Neural cell (in vitro differentiated cells): ENCODE measurements around the gene ENG. TPM values are rescaled to one million over a fixed set of nuclear protein-coding genes. Genes with fewer than 3 reads are reported as not detected.

Experiments
- H2AFZ ChIP-seq: fragments of 200-600, 300-800 bp; sonication (generic), shearing (Covaris generic); 2 replicates; pipeline ENCODE4 v1.6.0; 2014; ENCODE audit warnings: low read depth, mild to moderate bottlenecking, antibody characterized with exemption, low read length, moderate library complexity
- H3F3A ChIP-seq: fragments of 200-600 bp; shearing (Covaris generic); 2 replicates; pipeline ENCODE4 v1.6.1; 2016; ENCODE audit warnings: mild to moderate bottlenecking, moderate library complexity, mixed read lengths, antibody characterized with exemption, low read length; ENCODE audit not compliant: insufficient read depth, poor library complexity, severe bottlenecking
- H3K27ac ChIP-seq: fragments of 200-600, 300-800 bp; sonication (generic), shearing (Covaris generic); 2 replicates; pipeline ENCODE4 v1.5.1; 2014; ENCODE audit warnings: mild to moderate bottlenecking, low read length, moderate library complexity
- H3K27me3 ChIP-seq: fragments of 300-800, 200-600 bp; sonication (generic), shearing (Covaris generic); 2 replicates; pipeline ENCODE4 v1.6.0; 2014; ENCODE audit warnings: mild to moderate bottlenecking, low read depth, low read length, moderate library complexity; ENCODE audit not compliant: insufficient read depth
- H3K36me3 ChIP-seq: fragments of 300-800, 200-600 bp; sonication (generic), shearing (Covaris generic); 2 replicates; pipeline ENCODE4 v1.5.1; 2014; ENCODE audit warnings: mild to moderate bottlenecking, antibody characterized with exemption, low read length, moderate library complexity; ENCODE audit not compliant: insufficient read depth
- H3K4me2 ChIP-seq: fragments of 300-800, 200-600 bp; sonication (generic), shearing (Covaris generic); 2 replicates; pipeline ENCODE4 v1.6.0; 2014; ENCODE audit warnings: mild to moderate bottlenecking, low read length
- H3K4me3 ChIP-seq: fragments of 300-800, 200-600 bp; sonication (generic), shearing (Covaris generic); 2 replicates; pipeline ENCODE4 v1.5.1; 2014; ENCODE audit warnings: mild to moderate bottlenecking, low read length, moderate library complexity
- H3K79me2 ChIP-seq: fragments of 200-600 bp; shearing (Covaris generic); replicated peaks from 2 replicates; pipeline ENCODE4 v1.6.0; 2014; ENCODE audit warnings: mild to moderate bottlenecking, low read length, moderate library complexity; ENCODE audit not compliant: insufficient read depth
- H3K9ac ChIP-seq: fragments of 300-800, 200-600 bp; sonication (generic), shearing (Covaris generic); 2 replicates; pipeline ENCODE4 v1.6.1; 2016; ENCODE audit warnings: mild to moderate bottlenecking, low read length, mixed read lengths
- H3K9me2 ChIP-seq: fragments of 200-600 bp; shearing (Covaris generic); 2 replicates; pipeline ENCODE4 v1.6.1; 2016; ENCODE audit warnings: mild to moderate bottlenecking, low read length, mixed read lengths; ENCODE audit not compliant: insufficient read depth
- H3K9me3 ChIP-seq: fragments of 200-600, 300-800 bp; sonication (generic), shearing (Covaris generic); 2 replicates; pipeline ENCODE4 v1.6.1; 2016; ENCODE audit warnings: mild to moderate bottlenecking, mixed run types, low read length, moderate library complexity, mixed read lengths
- H4K20me1 ChIP-seq: fragments of 200-600 bp; shearing (Covaris generic); 2 replicates; pipeline ENCODE4 v1.6.1; 2016; ENCODE audit warnings: mild to moderate bottlenecking, mixed run types; ENCODE audit not compliant: insufficient read depth
- CTCF ChIP-seq: fragments of 450-650 bp; IDR thresholded peaks from 2 replicates; pipeline ENCODE4 v1.5.1; 2014; ENCODE audit warnings: antibody characterized with exemption, mild to moderate bottlenecking, moderate library complexity; ENCODE audit not compliant: poor library complexity, severe bottlenecking
- EP300 ChIP-seq: fragments of 450-650 bp; conservative IDR thresholded peaks from 2 replicates; pipeline ENCODE4 v1.6.1; 2014; ENCODE audit warnings: antibody characterized with exemption, mild to moderate bottlenecking, moderate library complexity; ENCODE audit not compliant: poor library complexity, severe bottlenecking
- EZH2 ChIP-seq: fragments of 200-600, 300-800 bp; shearing (Covaris generic), sonication (generic); IDR thresholded peaks from 2 replicates; pipeline ENCODE4 v1.6.1; 2014; ENCODE audit warnings: antibody characterized with exemption, low read length, borderline replicate concordance, mild to moderate bottlenecking; ENCODE audit not compliant: insufficient read depth, poor library complexity, severe bottlenecking
- MXI1 ChIP-seq: fragments of 450-650 bp; conservative IDR thresholded peaks from 2 replicates; pipeline ENCODE4 v1.6.1; 2014; ENCODE audit warnings: antibody characterized with exemption, mild to moderate bottlenecking; ENCODE audit not compliant: poor library complexity, severe bottlenecking
- POLR2AphosphoS5 ChIP-seq: IDR thresholded peaks from 2 replicates; pipeline ENCODE4 v1.6.1; 2012
- RAD21 ChIP-seq: fragments of 450-650 bp; conservative IDR thresholded peaks from 2 replicates; pipeline ENCODE4 v1.6.1; 2014; ENCODE audit warnings: antibody characterized with exemption, mild to moderate bottlenecking, moderate library complexity
- REST ChIP-seq: IDR thresholded peaks from 2 replicates; pipeline ENCODE4 v1.6.1; 2012; ENCODE audit warnings: borderline replicate concordance
- SMC3 ChIP-seq: fragments of 450-650 bp; conservative IDR thresholded peaks from 2 replicates; pipeline ENCODE4 v1.6.1; 2014; ENCODE audit warnings: antibody characterized with exemption, mild to moderate bottlenecking, moderate library complexity; ENCODE audit not compliant: poor library complexity
- TAF1 ChIP-seq: IDR thresholded peaks from 2 replicates; pipeline ENCODE4 v1.6.1; 2012; ENCODE audit warnings: low read depth
- polyA plus RNA-seq: library from polyadenylated mRNA; depleted of rRNA; stranded (reverse); fragments of >200 nt; gene quantifications from 2 replicates; pipeline ENCODE4 v1.2.3, GENCODE V29; 2014

The ENG gene
- polyA plus RNA-seq, 1 donor from 2014 or later: not detected

- Histone ChIP-seq H3K4me2 (no peak overlapping the region), H3K4me3 (no peak overlapping the region), H3K27me3 (no peaks in the 10 kb centered on the region), H3K9me2 (no peaks in the 10 kb centered on the region), H3K79me2 (no peaks in the 10 kb centered on the region), H3K36me3 (no peaks in the 10 kb centered on the region), H3K9ac (no peak overlapping the region), H3K27ac (no peak overlapping the region), H3K9me3 (no peaks in the 10 kb centered on the region), H4K20me1 (no peaks in the 10 kb centered on the region), H2AFZ (no peak overlapping the region), H3F3A (no peaks in the 10 kb centered on the region)
- TF ChIP-seq SMC3 (no peak), REST (no peak), EP300 (no peak), EZH2 (no peak), MXI1 (no peak), TAF1 (no peak), RAD21 (no peak), POLR2AphosphoS5 (no peak), CTCF (no peak)
These were observed 7.9 kb upstream of the ENG start for GRCh38 chr9:127862075-127863011.

DNA sequence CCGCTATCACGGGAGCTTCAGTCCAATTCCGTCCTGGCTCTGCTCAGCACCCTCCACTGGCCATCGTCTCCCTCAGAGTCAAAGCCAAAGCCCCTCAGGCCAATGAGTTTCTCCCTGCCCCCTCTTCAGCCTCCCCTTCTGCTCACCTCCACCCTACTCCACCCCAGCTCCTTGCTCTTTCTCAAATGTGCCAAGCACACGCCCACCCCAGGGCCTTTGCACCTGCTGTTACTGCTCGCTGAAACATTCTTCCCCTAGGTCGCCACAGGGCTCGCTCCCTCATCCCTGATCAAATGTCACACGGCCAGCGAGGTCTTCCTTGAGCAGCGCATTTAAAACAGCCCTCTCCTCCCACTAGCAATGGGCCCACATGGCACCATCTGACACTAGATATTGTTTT lies 6.3 kb upstream of the ENG start:
- TF ChIP-seq MXI1 (no peak), CTCF (no peak), POLR2AphosphoS5 (no peak), SMC3 (no peak), TAF1 (no peak), RAD21 (no peak), EP300 (no peak), EZH2 (no peak), REST (no peak)
- no peaks in the 10 kb centered on the region for H3K9me2 ChIP-seq
- H3K27ac ChIP-seq: no peak overlapping the region
- no peak overlapping the region for H3K4me3 ChIP-seq
- H3K36me3 ChIP-seq: no peaks in the 10 kb centered on the region
- no peak overlapping the region for H3K9ac ChIP-seq
- H2AFZ ChIP-seq: no peak overlapping the region
- H3K79me2 ChIP-seq: no peaks in the 10 kb centered on the region
- no peaks in the 10 kb centered on the region for H3K27me3 ChIP-seq
- no peak overlapping the region for H3K4me2 ChIP-seq
- H4K20me1 ChIP-seq: no peaks in the 10 kb centered on the region
- H3F3A ChIP-seq: no peaks in the 10 kb centered on the region
- H3K9me3 ChIP-seq: no peaks in the 10 kb centered on the region
